Stimulated activated naive CD4-positive, alpha-beta T cell (primary cell): ENCODE measurements around the gene F9.

Source experiments
- DNase-seq, 6 experiments: peaks; one replicate each; lab custom pipeline; 2025; lab: John Stamatoyannopoulos, UW

Gene F9

DNA sequence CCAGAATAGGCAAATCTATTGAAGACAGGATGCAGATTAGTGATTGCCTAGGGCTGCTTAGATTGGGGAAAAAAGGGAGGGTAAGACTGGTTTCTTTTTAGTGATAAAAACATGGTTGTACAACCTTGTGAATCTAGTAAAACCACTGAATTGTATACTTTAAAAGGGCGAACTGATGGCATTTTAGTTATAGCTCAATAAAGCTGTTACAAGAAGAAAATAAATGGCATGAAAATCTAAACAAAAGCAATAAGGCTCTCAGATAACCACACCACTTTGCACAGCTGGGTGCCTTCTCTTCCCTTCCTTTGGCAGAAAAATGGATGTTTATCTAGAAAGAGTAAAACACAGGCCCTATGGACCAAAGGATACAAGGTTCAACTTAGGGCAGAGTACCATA, 69.6 kb downstream of the F9 start:
- DNase-seq = no peak
